ENCODE results near the gene DAAM2. TPM values are rescaled to one million over a fixed set of nuclear protein-coding genes. Genes with fewer than 3 reads are reported as not detected.
A peak's percentile ranks its signal among the peaks of the same experiment; 100 is the strongest.

The DAAM2 gene
- total and polyA plus RNA-seq, 2 donors (not counting 1 experiment from before 2014, with no cell fraction given): 41.5 to 48.2 TPM

DNA sequence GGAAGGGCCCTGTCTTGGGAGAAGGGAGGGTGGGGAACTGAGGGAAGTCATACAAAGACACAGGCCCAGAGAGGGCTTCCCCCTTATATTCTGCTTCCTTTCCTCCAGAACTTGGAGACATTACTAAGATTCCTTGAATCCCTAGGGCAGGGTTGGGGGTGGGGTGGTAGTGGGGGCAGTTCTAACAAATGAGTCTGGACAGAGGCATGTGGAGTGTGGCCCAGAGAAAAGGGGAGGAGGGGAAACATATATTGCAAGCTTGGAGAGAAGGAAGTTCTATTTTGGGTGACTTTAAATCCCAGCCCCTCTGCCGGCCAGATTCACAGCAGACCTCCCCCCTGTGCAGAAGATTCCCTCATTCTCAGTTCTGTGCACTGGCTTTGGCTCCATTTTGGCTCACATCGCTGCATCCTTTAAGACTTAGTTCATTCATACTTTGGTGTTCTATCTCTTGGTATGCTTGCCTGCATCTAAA, 43.7 kb downstream of the DAAM2 start:
- no peak overlapping the region for H3K9ac ChIP-seq (ENCODE audit: insufficient read depth, low read length)
- DNase-seq (ENCODE audit: low read depth in 2 of 2): peak in 1 of 2 donors; percentile 69
- TF ChIP-seq, protein P1, sequence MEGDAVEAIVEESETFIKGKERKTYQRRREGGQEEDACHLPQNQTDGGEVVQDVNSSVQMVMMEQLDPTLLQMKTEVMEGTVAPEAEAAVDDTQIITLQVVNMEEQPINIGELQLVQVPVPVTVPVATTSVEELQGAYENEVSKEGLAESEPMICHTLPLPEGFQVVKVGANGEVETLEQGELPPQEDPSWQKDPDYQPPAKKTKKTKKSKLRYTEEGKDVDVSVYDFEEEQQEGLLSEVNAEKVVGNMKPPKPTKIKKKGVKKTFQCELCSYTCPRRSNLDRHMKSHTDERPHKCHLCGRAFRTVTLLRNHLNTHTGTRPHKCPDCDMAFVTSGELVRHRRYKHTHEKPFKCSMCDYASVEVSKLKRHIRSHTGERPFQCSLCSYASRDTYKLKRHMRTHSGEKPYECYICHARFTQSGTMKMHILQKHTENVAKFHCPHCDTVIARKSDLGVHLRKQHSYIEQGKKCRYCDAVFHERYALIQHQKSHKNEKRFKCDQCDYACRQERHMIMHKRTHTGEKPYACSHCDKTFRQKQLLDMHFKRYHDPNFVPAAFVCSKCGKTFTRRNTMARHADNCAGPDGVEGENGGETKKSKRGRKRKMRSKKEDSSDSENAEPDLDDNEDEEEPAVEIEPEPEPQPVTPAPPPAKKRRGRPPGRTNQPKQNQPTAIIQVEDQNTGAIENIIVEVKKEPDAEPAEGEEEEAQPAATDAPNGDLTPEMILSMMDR (conservative IDR thresholded peaks at IDR 0.05 in 1 of 2, IDR thresholded peaks at IDR 0.05 in 1 of 2; ENCODE audit: low read depth in 1 of 2, low read length in 2 of 2): no peak
- TF ChIP-seq EZH2 (IDR thresholded peaks at IDR 0.05; ENCODE audit: low read length, missing control alignments): no peak
- H3K4me2 ChIP-seq (ENCODE audit: extremely low read depth, insufficient read depth, low read length): no peak overlapping the region
- H2AFZ ChIP-seq (ENCODE audit: low read length): no peak overlapping the region
- H3K4me1 ChIP-seq (ENCODE audit: control insufficient read depth, extremely low read depth, insufficient read depth, low read length): peaks cover 13% of the 10 kb centered on the region
- H3K79me2 ChIP-seq (ENCODE audit: control insufficient read depth, insufficient read depth, low read length): no peaks in the 10 kb centered on the region
- H3K27ac ChIP-seq (ENCODE audit: insufficient read depth, low read length): no peak overlapping the region
- H3K27me3 ChIP-seq (ENCODE audit: control insufficient read depth, insufficient read depth, low read length): no peaks in the 10 kb centered on the region
- H3K9me3 ChIP-seq (ENCODE audit: control insufficient read depth, insufficient read depth, low read depth, low read length): no peaks in the 10 kb centered on the region
- H3K4me3 ChIP-seq (replicated peaks in 1 of 4; ENCODE audit: control extremely low read depth in 1 of 4, insufficient read depth in 1 of 4, low read depth in 3 of 4, low read length in 4 of 4): no peak overlapping the region
- no peaks in the 10 kb centered on the region for H4K20me1 ChIP-seq (ENCODE audit: control insufficient read depth, extremely low read depth, insufficient read depth, low read length)
- H3K36me3 ChIP-seq (ENCODE audit: control insufficient read depth, insufficient read depth, low read length): no peaks in the 10 kb centered on the region

DNA sequence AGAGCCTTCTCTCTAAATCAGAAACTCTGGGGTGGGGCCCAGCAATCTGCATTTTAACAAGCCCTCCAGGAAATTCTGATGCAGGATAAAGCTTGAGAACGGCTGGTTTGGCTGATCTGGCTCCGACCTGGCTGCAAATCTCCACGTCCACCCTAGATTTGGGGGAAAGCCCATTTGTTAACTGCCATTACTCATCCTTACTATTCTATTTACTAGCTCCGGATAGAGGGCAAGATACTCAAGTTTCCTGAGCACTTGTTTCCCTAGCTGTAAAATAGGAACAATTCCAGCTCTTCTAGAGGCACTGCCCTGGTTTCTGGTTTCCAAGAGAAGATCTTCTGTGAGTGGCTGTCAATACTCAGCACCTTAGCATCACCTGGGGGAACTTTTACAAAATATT, 44.4 kb downstream of the DAAM2 start:
- Histone ChIP-seq H3K4me3 (replicated peaks in 1 of 4; ENCODE audit: control extremely low read depth in 1 of 4, insufficient read depth in 1 of 4, low read depth in 3 of 4, low read length in 4 of 4) (no peak overlapping the region), H2AFZ (ENCODE audit: low read length) (no peak overlapping the region), H3K9ac (ENCODE audit: insufficient read depth, low read length) (no peak overlapping the region), H3K4me1 (ENCODE audit: control insufficient read depth, extremely low read depth, insufficient read depth, low read length) (peaks cover 17% of the 10 kb centered on the region), H3K4me2 (ENCODE audit: extremely low read depth, insufficient read depth, low read length) (no peak overlapping the region), H3K79me2 (ENCODE audit: control insufficient read depth, insufficient read depth, low read length) (no peaks in the 10 kb centered on the region), H3K36me3 (ENCODE audit: control insufficient read depth, insufficient read depth, low read length) (no peaks in the 10 kb centered on the region), H4K20me1 (ENCODE audit: control insufficient read depth, extremely low read depth, insufficient read depth, low read length) (no peaks in the 10 kb centered on the region), H3K27me3 (ENCODE audit: control insufficient read depth, insufficient read depth, low read length) (no peaks in the 10 kb centered on the region), H3K9me3 (ENCODE audit: control insufficient read depth, insufficient read depth, low read depth, low read length) (no peaks in the 10 kb centered on the region), H3K27ac (ENCODE audit: insufficient read depth, low read length) (no peak overlapping the region)
- TF ChIP-seq, protein P1 (conservative IDR thresholded peaks at IDR 0.05 in 1 of 2, IDR thresholded peaks at IDR 0.05 in 1 of 2; ENCODE audit: low read depth in 1 of 2, low read length in 2 of 2): no peak
- TF ChIP-seq EZH2 (IDR thresholded peaks at IDR 0.05; ENCODE audit: low read length, missing control alignments): no peak
- DNase-seq (ENCODE audit: low read depth in 2 of 2): peak in 1 of 2 donors; percentile 38

DNA sequence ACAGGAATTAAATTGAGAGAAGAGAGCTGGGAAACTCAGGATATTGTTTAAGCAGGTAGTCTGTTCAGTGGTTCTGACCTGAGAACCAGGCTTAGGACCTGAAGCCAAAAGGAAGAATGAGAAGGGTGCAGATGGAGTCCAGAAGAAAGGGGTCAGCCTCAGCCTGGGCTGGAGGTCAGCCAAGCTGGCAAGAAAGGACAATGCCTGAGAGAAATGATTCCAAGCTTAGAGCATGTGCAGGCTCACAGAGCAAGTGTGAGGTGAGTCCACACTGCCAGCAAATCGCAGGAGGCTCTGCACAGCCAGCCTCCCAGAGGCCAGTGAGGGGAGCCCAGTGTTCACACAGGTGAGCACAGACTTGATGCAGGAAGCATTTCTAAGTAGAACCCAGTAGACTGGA, 47.3 kb downstream of the DAAM2 start:
- no peak overlapping the region for H3K4me2 ChIP-seq (ENCODE audit: extremely low read depth, insufficient read depth, low read length)
- no peak overlapping the region for H3K27ac ChIP-seq (ENCODE audit: insufficient read depth, low read length)
- H3K9me3 ChIP-seq (ENCODE audit: control insufficient read depth, insufficient read depth, low read depth, low read length): no peaks in the 10 kb centered on the region
- no peak for TF ChIP-seq EZH2 (IDR thresholded peaks at IDR 0.05; ENCODE audit: low read length, missing control alignments)
- TF ChIP-seq, protein P1 (conservative IDR thresholded peaks at IDR 0.05 in 1 of 2, IDR thresholded peaks at IDR 0.05 in 1 of 2; ENCODE audit: low read depth in 1 of 2, low read length in 2 of 2): no peak
- no peaks in the 10 kb centered on the region for H3K27me3 ChIP-seq (ENCODE audit: control insufficient read depth, insufficient read depth, low read length)
- no peaks in the 10 kb centered on the region for H4K20me1 ChIP-seq (ENCODE audit: control insufficient read depth, extremely low read depth, insufficient read depth, low read length)
- H3K79me2 ChIP-seq (ENCODE audit: control insufficient read depth, insufficient read depth, low read length): no peaks in the 10 kb centered on the region
- no peak overlapping the region for H2AFZ ChIP-seq (ENCODE audit: low read length)
- H3K9ac ChIP-seq (ENCODE audit: insufficient read depth, low read length): no peak overlapping the region
- peaks cover 19% of the 10 kb centered on the region for H3K4me1 ChIP-seq (ENCODE audit: control insufficient read depth, extremely low read depth, insufficient read depth, low read length)
- no peaks in the 10 kb centered on the region for H3K36me3 ChIP-seq (ENCODE audit: control insufficient read depth, insufficient read depth, low read length)
- no peak for DNase-seq (ENCODE audit: low read depth in 2 of 2)
- no peak overlapping the region for H3K4me3 ChIP-seq (replicated peaks in 1 of 4; ENCODE audit: control extremely low read depth in 1 of 4, insufficient read depth in 1 of 4, low read depth in 3 of 4, low read length in 4 of 4)
